ENCODE results near the gene CLEC14A. TPM values are rescaled to one million over a fixed set of nuclear protein-coding genes. Genes with fewer than 3 reads are reported as not detected.

Gene CLEC14A
- total RNA-seq, 3 donors from 2014 or later: 11.9 to 25.6 (median 24.8) TPM

GRCh38 chr14:38279572-38279971 is 23.7 kb upstream of the CLEC14A start:
- intact Hi-C loops (cut with DNase I; ENCODE audit: low total_unique reads): no loop called here
- no peak overlapping the region for H3K4me3 ChIP-seq

GRCh38 chr14:38278035-38278434 is 22.1 kb upstream of the CLEC14A start:
- no peak overlapping the region for H3K4me3 ChIP-seq
- no peak overlapping the region for H3K27ac ChIP-seq
- H3K27me3 ChIP-seq: no peaks in the 10 kb centered on the region
- no peaks in the 10 kb centered on the region for H3K36me3 ChIP-seq
- no peaks in the 10 kb centered on the region for H3K4me1 ChIP-seq
- DNase-seq (ENCODE audit: low spot score in 2 of 2): no peak
- no peaks in the 10 kb centered on the region for H3K9me3 ChIP-seq
- intact Hi-C loops (cut with DNase I; ENCODE audit: low total_unique reads): no loop called here
- TF ChIP-seq POLR2AphosphoS5 (IDR thresholded peaks at IDR 0.05): no peak

More at GRCh38 chr14:38279572-38279971, 23.7 kb upstream of the CLEC14A start:
- Histone ChIP-seq H3K4me1 (no peaks in the 10 kb centered on the region), H3K9me3 (no peaks in the 10 kb centered on the region), H3K27ac (no peak overlapping the region), H3K36me3 (no peaks in the 10 kb centered on the region), H3K27me3 (no peaks in the 10 kb centered on the region)
- TF ChIP-seq CTCF (IDR thresholded peaks at IDR 0.05) (no peak), POLR2A (IDR thresholded peaks at IDR 0.05) (no peak), POLR2AphosphoS5 (IDR thresholded peaks at IDR 0.05) (no peak)
- no peak for DNase-seq (ENCODE audit: low spot score in 2 of 2)

DNA sequence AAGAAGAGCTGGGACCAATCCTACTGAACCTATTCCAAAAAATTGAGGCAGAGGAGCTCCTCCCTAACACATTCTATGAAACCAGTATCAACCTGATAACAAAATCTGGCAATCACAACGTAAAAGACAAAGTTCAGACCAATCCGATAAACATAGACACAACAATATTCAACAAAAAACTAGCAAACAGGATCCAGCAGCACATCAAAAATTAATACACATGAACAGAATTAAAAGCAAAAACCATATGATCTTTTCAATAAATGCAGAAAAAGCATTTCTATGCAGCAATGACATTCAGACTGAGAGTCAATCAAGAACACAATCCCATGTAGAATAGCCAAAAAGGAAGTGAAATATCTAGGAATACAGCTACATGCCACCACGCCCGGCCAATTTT is 7.0 kb upstream of the CLEC14A start:
- Histone ChIP-seq H3K9me3 (peaks cover 0 to 23% of the 10 kb centered on the region in 2 donors), H3K27ac (no peak overlapping the region), H3K36me3 (no peaks in the 10 kb centered on the region), H3K27me3 (no peaks in the 10 kb centered on the region), H3K4me1 (no peaks in the 10 kb centered on the region), H3K4me3 (no peak overlapping the region)
- no peak for TF ChIP-seq POLR2AphosphoS5 (IDR thresholded peaks at IDR 0.05)
- TF ChIP-seq CTCF (IDR thresholded peaks at IDR 0.05): no peak
- TF ChIP-seq POLR2A (IDR thresholded peaks at IDR 0.05): no peak
- no peak for DNase-seq (ENCODE audit: low spot score in 2 of 2)
- intact Hi-C loops (cut with DNase I; ENCODE audit: low total_unique reads): no loop called here

DNA sequence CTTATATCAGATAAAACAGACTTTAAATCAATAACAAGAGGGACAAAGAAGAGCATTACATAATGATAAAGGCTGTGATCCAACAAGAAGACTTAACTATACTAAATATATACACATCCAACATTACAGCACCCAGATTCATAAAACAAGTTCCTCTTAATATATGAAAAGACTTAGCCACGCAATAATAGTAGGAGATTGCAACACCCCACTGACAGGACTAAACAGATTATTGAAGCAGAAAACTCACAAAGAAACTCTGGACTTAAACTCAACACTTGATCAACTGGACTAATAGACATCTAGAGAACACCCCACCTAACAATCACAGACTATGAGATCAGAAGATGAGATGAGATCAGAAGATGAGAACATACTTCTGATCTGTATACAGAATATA is 5.7 kb upstream of the CLEC14A start:
- no peak overlapping the region for H3K4me3 ChIP-seq
- no peak overlapping the region for H3K27ac ChIP-seq
- no peak for TF ChIP-seq POLR2AphosphoS5 (IDR thresholded peaks at IDR 0.05)
- no peak for TF ChIP-seq CTCF (IDR thresholded peaks at IDR 0.05)
- TF ChIP-seq POLR2A (IDR thresholded peaks at IDR 0.05): no peak
- intact Hi-C loops (cut with DNase I; ENCODE audit: low total_unique reads): no loop called here
- peaks cover 0 to 20% of the 10 kb centered on the region in 2 donors for H3K9me3 ChIP-seq
- DNase-seq (ENCODE audit: low spot score in 2 of 2): no peak
- H3K36me3 ChIP-seq: no peaks in the 10 kb centered on the region
- no peaks in the 10 kb centered on the region for H3K27me3 ChIP-seq
- H3K4me1 ChIP-seq: no peaks in the 10 kb centered on the region

- no peak for DNase-seq (ENCODE audit: low spot score in 2 of 2)
- peaks cover 0 to 15% of the 10 kb centered on the region in 2 donors for H3K9me3 ChIP-seq
- H3K4me3 ChIP-seq: no peak overlapping the region
- no peak for TF ChIP-seq POLR2AphosphoS5 (IDR thresholded peaks at IDR 0.05)
- TF ChIP-seq CTCF (IDR thresholded peaks at IDR 0.05): no peak
- TF ChIP-seq POLR2A (IDR thresholded peaks at IDR 0.05): no peak
- peaks cover 5 to 21% of the 10 kb centered on the region in 2 donors for H3K27me3 ChIP-seq
- intact Hi-C loops (cut with DNase I; ENCODE audit: low total_unique reads): loop anchor here (5.0 kb wide), 1 partner anchor 410 kb away; no protein-coding TSS in a partner anchor
- peak overlapping the region in 1 of 2 donors; percentile 8 for H3K27ac ChIP-seq
- H3K4me1 ChIP-seq: no peaks in the 10 kb centered on the region
- no peaks in the 10 kb centered on the region for H3K36me3 ChIP-seq
Observed at GRCh38 chr14:38257507-38257906, 1.6 kb upstream of the CLEC14A start.

- no peak for TF ChIP-seq POLR2A (IDR thresholded peaks at IDR 0.05)
- no peak for TF ChIP-seq CTCF (IDR thresholded peaks at IDR 0.05)
- TF ChIP-seq POLR2AphosphoS5 (IDR thresholded peaks at IDR 0.05): no peak
- peak overlapping the region in 1 of 2 donors; percentile 83 for H3K27ac ChIP-seq
- intact Hi-C loops (cut with DNase I; ENCODE audit: low total_unique reads): loop anchor here (5.0 kb wide), 1 partner anchor 409 kb away; no protein-coding TSS in a partner anchor
- no peaks in the 10 kb centered on the region for H3K36me3 ChIP-seq
- no peaks in the 10 kb centered on the region for H3K4me1 ChIP-seq
- DNase-seq (ENCODE audit: low spot score in 2 of 2): no peak
- H3K9me3 ChIP-seq: peaks cover 0 to 4% of the 10 kb centered on the region in 2 donors
- peaks cover 5 to 21% of the 10 kb centered on the region in 2 donors for H3K27me3 ChIP-seq
- H3K4me3 ChIP-seq: peak overlapping the region in 1 of 3 donors; percentile 64
Observed at GRCh38 chr14:38256533-38256840, 594 bp upstream of the CLEC14A start.

Data from breast epithelium (tissue), 4 donors.